ENCODE results near the gene ELMOD1.

DNA sequence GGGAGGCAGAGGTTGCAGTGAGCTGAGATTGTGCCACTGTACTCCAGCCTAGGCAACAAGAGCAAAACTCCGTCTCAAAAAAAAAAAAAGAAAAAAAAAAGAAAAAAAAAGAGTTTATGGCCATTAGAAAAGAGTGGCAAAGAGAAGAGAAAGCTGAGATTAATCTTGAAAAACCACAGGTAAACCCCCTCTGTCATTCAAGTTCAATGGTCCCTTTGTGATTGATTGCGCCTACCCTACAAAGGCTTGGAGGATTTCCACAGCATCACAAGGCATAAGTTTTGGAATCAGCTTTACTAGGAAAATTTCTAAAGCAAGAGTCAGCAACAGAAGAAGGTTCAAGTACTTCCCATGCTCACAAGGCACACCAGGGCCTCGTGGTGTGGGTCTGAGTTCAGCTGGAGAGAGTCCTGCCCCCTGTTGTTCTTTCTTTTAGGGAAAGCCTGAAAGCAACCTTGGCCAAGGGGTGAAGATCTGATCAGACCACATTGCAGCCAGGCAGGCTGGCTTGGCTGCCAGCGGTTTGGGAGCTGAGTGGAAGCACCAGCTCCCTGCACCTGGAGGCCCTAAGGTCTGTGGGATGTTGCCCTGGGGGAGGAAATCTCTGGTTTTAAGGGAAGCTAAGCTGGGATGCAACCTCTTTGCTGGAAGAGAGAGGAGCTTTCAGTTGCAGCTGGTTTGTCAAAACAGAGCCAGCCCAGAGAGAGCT is 79.1 kb downstream of the ELMOD1 start:
- TF ChIP-seq, protein P1, sequence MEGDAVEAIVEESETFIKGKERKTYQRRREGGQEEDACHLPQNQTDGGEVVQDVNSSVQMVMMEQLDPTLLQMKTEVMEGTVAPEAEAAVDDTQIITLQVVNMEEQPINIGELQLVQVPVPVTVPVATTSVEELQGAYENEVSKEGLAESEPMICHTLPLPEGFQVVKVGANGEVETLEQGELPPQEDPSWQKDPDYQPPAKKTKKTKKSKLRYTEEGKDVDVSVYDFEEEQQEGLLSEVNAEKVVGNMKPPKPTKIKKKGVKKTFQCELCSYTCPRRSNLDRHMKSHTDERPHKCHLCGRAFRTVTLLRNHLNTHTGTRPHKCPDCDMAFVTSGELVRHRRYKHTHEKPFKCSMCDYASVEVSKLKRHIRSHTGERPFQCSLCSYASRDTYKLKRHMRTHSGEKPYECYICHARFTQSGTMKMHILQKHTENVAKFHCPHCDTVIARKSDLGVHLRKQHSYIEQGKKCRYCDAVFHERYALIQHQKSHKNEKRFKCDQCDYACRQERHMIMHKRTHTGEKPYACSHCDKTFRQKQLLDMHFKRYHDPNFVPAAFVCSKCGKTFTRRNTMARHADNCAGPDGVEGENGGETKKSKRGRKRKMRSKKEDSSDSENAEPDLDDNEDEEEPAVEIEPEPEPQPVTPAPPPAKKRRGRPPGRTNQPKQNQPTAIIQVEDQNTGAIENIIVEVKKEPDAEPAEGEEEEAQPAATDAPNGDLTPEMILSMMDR (IDR thresholded peaks at IDR 0.05): no peak
- no peak for TF ChIP-seq POLR2A (IDR thresholded peaks at IDR 0.05; ENCODE audit: low read depth)
- no peak for TF ChIP-seq POLR2AphosphoS5 (IDR thresholded peaks at IDR 0.05)
